Left renal cortex interstitium (tissue), 4 donors: Measurements from ENCODE around the gene SPG11. TPM values are rescaled to one million over a fixed set of nuclear protein-coding genes. Genes with fewer than 3 reads are reported as not detected.
"Not testable (repeated sequence)": the region's sequence is repeated elsewhere in the genome, so short reads cannot be mapped to it uniquely, and the experiment has no call there.

Source experiments
- DNase-seq, 4 donors: peaks; one replicate each; pipeline ENCODE4 v3.0.0-alpha.2; 2013; ENCODE audit warnings: low read depth in 4 of 4, low spot score in 2 of 4, missing footprints in 1 of 4
- polyA plus RNA-seq, 4 donors: library from polyadenylated mRNA; unstranded; fragments of 120-200 nt; gene quantifications; one replicate each; pipeline ENCODE4 v1.2.1, GENCODE V29; 2013; ENCODE audit not compliant: insufficient read length in 4 of 4

Gene SPG11, protein sequence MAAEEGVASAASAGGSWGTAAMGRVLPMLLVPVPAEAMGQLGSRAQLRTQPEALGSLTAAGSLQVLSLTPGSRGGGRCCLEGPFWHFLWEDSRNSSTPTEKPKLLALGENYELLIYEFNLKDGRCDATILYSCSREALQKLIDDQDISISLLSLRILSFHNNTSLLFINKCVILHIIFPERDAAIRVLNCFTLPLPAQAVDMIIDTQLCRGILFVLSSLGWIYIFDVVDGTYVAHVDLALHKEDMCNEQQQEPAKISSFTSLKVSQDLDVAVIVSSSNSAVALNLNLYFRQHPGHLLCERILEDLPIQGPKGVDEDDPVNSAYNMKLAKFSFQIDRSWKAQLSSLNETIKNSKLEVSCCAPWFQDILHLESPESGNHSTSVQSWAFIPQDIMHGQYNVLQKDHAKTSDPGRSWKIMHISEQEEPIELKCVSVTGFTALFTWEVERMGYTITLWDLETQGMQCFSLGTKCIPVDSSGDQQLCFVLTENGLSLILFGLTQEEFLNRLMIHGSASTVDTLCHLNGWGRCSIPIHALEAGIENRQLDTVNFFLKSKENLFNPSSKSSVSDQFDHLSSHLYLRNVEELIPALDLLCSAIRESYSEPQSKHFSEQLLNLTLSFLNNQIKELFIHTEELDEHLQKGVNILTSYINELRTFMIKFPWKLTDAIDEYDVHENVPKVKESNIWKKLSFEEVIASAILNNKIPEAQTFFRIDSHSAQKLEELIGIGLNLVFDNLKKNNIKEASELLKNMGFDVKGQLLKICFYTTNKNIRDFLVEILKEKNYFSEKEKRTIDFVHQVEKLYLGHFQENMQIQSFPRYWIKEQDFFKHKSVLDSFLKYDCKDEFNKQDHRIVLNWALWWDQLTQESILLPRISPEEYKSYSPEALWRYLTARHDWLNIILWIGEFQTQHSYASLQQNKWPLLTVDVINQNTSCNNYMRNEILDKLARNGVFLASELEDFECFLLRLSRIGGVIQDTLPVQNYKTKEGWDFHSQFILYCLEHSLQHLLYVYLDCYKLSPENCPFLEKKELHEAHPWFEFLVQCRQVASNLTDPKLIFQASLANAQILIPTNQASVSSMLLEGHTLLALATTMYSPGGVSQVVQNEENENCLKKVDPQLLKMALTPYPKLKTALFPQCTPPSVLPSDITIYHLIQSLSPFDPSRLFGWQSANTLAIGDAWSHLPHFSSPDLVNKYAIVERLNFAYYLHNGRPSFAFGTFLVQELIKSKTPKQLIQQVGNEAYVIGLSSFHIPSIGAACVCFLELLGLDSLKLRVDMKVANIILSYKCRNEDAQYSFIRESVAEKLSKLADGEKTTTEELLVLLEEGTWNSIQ (N-terminal part only)
- polyA plus RNA-seq, result 10 to 100 TPM; 59.7 to 92.8 (median 75.8) TPM

DNA sequence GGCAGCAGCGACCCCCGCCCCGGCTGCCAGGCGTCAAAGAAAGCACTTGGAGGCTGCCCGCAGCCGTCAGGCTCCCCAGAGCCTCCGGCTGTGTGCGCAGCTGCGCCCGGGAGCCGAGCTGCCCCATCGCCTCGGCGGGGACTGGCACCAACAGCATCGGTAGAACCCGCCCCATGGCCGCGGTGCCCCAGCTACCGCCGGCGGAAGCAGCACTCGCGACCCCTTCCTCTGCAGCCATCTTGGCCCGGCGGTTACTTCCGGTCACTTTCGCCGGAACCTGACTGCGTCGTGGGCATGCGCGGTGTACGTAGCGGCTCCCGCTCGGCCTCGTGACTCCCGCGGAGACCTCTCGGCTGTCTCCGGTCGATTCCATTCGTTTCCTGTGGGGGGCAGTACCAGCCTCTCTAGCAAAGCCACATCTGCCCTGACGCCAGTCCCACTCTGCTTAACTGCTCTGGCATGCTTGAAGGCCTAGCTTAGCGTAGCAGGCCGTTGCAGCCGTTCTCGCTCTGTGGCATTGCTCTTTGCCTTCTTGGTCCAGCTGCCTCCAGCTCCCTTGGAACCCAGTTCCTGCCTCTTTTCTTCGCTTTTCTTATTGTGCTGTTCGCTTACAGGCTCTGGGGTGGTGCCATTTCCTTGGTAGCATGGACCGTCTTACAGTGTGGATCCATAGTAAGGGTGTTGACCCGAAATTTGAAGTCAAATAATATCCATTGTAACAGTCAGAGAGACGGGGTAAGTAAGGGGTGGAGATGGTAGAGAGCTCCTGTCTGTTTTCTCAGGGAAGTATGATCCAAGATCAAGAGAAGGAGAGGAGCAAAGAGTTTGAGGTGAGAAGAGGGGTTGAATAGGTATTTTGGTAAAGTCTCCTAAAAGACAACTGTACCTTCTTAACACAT lies at the start of gene SPG11:
SPG11 (minus strand) TSS at position 253 of the 899 bp plus-strand sequence; CDS start at position 238, 15 bp downstream.
- peak; percentile 84 to 96 (median 91) for DNase-seq

DNA sequence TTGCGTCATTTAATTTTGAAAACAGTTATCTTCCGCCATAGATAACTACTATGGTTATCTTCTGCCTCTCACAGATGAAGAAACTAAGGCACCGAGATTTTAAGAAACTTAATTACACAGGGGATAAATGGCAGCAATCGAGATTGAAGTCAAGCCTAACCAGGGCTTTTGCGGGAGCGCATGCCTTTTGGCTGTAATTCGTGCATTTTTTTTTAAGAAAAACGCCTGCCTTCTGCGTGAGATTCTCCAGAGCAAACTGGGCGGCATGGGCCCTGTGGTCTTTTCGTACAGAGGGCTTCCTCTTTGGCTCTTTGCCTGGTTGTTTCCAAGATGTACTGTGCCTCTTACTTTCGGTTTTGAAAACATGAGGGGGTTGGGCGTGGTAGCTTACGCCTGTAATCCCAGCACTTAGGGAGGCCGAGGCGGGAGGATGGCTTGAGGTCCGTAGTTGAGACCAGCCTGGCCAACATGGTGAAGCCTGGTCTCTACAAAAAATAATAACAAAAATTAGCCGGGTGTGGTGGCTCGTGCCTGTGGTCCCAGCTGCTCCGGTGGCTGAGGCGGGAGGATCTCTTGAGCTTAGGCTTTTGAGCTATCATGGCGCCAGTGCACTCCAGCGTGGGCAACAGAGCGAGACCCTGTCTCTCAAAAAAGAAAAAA lies 49.0 kb upstream of the SPG11 start:
- peak in 1 of 4 donors; percentile 63 for DNase-seq

DNA sequence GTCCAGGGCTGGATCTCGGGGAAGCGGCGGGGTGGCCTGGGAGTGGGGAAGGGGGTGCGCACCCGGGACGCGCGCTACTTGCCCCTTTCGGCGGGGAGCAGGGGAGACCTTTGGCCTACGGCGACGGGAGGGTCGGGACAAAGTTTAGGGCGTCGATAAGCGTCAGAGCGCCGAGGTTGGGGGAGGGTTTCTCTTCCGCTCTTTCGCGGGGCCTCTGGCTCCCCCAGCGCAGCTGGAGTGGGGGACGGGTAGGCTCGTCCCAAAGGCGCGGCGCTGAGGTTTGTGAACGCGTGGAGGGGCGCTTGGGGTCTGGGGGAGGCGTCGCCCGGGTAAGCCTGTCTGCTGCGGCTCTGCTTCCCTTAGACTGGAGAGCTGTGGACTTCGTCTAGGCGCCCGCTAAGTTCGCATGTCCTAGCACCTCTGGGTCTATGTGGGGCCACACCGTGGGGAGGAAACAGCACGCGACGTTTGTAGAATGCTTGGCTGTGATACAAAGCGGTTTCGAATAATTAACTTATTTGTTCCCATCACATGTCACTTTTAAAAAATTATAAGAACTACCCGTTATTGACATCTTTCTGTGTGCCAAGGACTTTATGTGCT lies 48.4 kb upstream of the SPG11 start:
- DNase-seq, result peak in 1 of 4 donors; percentile 29

DNA sequence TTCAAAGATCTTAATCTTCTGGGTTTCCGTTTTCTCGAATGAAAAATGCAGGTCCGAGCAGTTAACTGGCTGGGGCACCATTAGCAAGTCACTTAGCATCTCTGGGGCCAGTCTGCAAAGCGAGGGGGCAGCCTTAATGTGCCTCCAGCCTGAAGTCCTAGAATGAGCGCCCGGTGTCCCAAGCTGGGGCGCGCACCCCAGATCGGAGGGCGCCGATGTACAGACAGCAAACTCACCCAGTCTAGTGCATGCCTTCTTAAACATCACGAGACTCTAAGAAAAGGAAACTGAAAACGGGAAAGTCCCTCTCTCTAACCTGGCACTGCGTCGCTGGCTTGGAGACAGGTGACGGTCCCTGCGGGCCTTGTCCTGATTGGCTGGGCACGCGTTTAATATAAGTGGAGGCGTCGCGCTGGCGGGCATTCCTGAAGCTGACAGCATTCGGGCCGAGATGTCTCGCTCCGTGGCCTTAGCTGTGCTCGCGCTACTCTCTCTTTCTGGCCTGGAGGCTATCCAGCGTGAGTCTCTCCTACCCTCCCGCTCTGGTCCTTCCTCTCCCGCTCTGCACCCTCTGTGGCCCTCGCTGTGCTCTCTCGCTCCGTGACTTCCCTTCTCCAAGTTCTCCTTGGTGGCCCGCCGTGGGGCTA lies 47.8 kb upstream of the SPG11 start, which contains the start of the genes B2M and PATL2:
B2M (plus strand) TSS at position 422 of the 647 bp plus-strand sequence; CDS start at position 452, 30 bp downstream.
PATL2 (minus strand) TSS at position 228 of the 647 bp plus-strand sequence. CDS start 34,833 bp downstream, outside the sequence.
- DNase-seq, result peak; percentile 90 to 97 (median 95)

DNA sequence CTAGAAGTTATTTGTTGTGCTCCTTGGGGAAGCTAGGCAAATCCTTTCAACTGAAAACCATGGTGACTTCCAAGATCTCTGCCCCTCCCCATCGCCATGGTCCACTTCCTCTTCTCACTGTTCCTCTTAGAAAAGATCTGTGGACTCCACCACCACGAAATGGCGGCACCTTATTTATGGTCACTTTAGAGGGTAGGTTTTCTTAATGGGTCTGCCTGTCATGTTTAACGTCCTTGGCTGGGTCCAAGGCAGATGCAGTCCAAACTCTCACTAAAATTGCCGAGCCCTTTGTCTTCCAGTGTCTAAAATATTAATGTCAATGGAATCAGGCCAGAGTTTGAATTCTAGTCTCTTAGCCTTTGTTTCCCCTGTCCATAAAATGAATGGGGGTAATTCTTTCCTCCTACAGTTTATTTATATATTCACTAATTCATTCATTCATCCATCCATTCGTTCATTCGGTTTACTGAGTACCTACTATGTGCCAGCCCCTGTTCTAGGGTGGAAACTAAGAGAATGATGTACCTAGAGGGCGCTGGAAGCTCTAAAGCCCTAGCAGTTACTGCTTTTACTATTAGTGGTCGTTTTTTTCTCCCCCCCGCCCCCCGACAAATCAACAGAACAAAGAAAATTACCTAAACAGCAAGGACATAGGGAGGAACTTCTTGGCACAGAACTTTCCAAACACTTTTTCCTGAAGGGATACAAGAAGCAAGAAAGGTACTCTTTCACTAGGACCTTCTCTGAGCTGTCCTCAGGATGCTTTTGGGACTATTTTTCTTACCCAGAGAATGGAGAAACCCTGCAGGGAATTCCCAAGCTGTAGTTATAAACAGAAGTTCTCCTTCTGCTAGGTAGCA lies 47.0 kb upstream of the SPG11 start:
- DNase-seq, result peak in 1 of 4 donors; percentile 39

DNA sequence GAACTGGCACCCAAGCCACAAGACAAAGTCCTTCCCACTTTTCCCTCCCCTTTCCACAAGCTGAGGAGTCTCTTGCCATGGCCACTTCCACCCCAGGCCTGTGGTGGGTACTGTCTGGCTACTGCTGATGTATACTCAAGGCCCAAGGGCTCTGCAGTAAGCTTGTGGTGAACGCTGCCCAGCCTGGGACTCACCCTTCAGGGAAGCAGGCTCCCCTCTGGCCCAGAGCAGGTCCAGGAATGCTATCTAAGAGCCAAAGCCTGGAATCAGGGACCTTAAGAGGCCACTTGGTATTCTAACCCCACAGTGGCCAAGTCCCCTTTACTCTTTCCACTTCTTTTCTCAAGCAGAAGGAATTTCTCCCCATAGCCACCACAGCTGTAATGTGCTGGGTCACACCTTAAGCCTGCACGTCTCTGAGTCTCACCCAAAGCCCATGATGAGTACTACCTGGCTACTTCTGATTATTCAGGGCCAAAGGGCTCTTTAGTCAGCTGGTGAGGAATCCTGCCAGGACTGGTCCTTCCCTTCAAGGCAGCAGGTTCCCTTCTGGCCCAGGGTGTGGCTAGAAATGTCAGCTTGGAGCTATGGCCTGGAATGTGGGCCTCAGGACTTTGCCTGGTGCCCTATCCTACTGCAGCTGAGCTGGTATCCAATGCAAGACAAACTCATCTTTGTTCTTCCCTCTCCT lies 43.6 kb upstream of the SPG11 start:
- DNase-seq, result no peak

DNA sequence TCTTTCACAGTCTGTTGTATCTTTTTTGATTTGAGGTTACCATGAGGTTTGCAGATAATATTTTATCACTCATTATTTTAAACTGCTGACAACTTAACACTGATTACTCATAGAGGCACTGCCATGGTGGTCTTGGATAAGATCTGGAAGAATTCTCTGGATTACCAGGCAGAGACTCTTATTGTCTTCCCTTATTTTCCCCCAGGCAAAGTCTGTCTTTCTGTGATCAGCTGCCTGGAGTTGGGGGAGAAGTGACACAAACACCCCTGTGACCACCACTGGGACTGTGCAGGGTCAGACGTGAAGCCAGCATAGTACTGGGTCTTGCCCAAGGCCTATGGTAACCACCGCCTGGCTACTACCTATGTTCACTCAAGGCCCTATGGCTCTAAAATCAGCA lies 42.9 kb upstream of the SPG11 start:
- no peak for DNase-seq

DNA sequence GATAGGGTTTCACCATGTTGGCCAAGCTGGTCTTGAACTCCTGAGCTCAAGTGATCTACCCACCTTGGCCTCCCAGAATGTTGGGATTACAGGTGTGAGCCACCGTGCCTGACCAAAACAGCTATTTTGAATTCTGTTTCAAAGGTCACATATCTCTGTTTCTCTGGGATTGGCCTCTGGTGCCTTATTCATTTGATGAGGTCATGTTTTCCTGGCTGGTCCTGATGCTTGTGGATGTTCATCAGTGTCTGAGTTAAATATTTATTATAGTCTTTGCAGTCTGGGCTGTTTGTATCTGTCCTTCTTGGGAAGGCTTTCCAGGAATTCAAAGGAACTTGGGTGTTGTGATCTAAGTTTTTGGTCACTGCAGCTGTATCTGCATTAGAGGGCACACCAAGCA lies 42.5 kb upstream of the SPG11 start:
- DNase-seq, result no peak

DNA sequence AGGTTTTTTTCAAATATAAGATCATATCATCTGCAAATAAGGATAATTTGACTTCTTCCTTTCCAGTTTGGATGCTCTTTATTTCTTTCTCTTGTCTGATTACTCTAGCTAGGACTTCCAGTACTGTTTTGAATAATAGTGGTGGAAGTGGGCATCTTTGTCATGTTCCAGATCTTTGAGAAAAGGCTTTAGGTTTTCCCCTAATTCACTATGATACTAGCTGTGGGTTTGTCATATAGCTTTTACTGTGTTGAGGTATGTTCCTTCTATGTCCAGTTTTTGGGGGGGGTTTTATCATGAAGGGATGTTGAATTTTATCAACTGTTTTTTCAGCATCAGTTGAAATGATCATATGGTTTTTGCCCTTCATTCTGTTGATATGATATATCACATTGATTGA lies 37.2 kb upstream of the SPG11 start:
- DNase-seq, result not testable (repeated sequence)

DNA sequence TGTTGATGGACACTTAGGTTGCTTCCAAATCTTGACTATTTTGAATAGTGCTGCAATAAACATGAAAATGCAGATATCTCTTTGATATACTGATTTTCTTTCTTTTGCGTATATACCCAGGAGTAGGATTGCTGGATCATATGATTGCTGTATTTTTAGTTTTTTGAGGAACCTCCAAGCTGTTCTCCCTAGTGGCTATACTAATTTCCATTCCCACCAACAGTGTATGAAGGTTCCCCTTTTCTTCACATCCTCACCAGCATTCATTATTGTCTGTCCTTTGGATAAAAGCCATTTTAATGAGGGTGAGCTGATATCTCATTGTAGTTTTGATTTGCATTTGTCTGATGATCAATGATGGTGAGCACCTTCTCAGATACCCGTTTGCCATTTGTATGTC lies 35.2 kb upstream of the SPG11 start:
- DNase-seq, result no peak

DNA sequence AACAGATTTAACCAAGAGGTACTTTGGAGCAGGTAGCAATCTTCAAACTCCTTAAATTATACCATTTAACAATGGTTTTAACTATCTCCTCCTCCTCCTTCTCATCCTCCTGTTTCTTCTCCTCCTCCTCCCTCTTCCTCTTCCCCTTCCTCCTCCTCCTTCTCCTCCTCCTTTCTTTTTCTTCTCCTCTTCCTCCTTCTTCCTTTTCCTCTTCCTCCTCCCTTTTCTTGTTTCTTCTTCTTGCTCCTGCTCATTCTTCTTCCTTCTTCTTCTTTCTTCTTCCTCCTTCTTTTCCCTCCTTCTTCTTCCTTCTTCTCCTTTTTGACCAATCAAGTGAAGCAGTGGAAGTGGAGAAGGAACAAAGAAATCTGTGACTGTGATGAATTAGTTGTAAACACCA lies 33.6 kb upstream of the SPG11 start:
- DNase-seq, result no peak

DNA sequence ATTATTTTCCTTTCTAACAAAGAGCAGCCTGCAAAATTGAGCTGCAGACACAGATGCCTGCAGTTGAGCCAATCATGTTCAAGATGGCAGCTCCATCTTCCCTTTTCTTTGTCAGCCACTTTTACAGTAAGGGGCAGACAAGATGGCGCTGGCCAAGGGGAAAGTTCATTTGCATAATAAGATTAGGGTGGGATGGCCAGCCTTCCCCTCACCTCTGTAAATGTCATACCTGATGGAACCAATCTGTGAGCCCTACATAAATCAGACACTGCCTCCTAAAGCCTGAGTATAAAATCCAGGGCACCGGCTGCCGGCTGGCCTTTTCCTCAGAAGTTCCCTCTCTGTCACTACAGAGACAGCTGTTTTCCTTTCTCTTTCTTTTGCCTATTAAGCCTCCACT lies 31.8 kb upstream of the SPG11 start:
- no peak for DNase-seq

DNA sequence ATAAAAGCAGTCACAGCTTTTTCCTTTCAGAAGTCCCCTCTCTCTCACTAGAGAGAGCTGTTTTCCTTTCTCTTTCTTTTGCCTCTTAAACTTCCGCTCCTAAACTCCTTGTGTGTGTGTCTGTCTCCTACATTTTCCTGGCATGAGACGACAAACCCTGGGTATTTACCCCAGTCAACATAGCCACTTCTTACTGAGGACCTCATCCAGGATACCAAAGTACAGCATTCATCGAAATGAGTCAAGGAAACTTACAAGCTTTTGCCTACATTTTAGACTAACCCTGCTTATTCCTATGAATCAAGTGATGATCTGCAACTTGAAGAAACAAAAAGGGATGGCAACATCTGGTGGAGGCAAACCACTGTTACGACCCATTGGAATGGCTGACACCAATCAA lies 31.0 kb upstream of the SPG11 start:
- no peak for DNase-seq

DNA sequence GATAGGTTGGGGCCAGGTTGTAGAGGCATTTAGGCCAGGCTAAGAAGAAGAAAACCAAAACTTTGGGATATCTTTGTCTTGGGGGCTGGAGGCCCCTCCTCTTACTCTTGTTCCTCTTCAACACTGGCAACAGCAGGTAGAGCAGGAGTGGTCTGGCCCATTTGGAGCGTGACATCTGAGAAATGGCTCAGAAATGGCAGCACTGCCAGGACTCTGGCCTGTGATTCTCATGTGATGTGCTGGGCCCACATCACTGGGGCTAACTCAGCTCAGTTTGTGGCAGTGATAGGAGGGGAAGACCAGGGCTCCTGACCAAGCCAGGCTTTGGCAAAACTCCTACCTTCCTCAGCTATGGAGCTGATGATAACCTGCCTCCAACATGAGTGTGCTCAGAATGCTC lies 29.2 kb upstream of the SPG11 start:
- no peak for DNase-seq

DNA sequence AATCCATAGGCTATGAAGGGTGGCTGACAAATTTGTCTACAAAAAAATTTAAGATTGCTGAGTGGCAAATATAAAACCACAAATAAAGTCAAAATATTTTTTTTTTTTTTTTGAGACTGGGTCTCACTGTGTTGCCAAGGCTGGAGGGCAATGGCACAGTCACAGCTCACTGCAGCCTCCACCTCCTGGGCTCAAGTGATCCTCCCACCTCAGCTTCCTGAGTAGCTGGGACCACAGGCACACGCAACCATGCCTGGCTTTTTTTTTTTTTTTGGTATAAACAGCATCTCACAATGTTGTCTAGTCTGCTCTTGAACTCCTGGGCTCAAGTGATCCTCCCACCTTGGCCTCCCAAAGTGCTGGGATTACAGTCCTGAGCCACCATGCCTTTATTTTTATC lies 26.8 kb upstream of the SPG11 start:
- DNase-seq, result not testable (repeated sequence)

DNA sequence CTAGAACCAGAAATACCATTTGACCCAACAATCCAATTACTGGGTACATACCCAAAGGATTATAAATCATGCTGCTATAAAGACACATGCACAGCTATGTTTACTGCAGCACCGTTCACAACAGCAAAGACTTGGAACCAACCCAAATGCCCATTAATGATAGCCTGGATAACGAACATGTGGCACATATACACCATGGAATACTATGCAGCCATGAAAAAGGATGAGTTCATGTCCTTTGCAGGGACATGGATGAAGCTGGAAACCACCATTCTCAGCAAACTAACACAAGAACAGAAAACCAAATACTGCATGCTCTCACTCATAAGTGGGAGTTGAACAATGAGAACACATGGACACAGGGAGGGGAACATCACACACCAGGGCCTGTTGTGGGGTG lies 25.9 kb upstream of the SPG11 start:
- DNase-seq, result not testable (repeated sequence)
